Heart left ventricle (tissue), 16 donors: ENCODE measurements around the gene CDKL5. TPM values are rescaled to one million over a fixed set of nuclear protein-coding genes. Genes with fewer than 3 reads are reported as not detected.

Source experiments
- ATAC-seq, 4 donors: fragments of 200-7000 bp; cut with Tn5 transposase; one replicate each; pipeline ENCODE4 v1.9.1; 2020 to 2022; ENCODE audit warnings: moderate library complexity in 4 of 4, mild to moderate bottlenecking in 3 of 4, moderate number of reproducible peaks in 1 of 4
- DNase-seq, 5 donors: peaks; one replicate each; pipeline ENCODE4 v3.0.0-alpha.2; 2020
- H3K27ac ChIP-seq, 12 donors: fragments of 200-600 bp; sonication (generic) in 4 of 12; one replicate each; pipeline versions ENCODE4 v1.5.0 to v1.8.0; 2016 to 2022; ENCODE audit warnings: mild to moderate bottlenecking in 2 of 12
- H3K27me3 ChIP-seq, 9 donors: fragments of 200-600 bp; sonication (generic) in 2 of 9; one replicate each; pipeline versions ENCODE4 v1.5.1 to v1.8.0; 2016 to 2022; ENCODE audit warnings: mild to moderate bottlenecking in 3 of 9
- H3K36me3 ChIP-seq, 9 donors: fragments of 200-600 bp; sonication (generic) in 2 of 9; one replicate each; pipeline versions ENCODE4 v1.5.0 to v1.8.0; 2018 to 2022; ENCODE audit warnings: mild to moderate bottlenecking in 2 of 9
- H3K4me1 ChIP-seq, 12 donors: fragments of 200-600 bp; sonication (generic) in 4 of 12; one replicate each; pipeline versions ENCODE4 v1.5.0 to v1.8.0; 2016 to 2022; ENCODE audit warnings: mild to moderate bottlenecking in 3 of 12
- H3K4me3 ChIP-seq, 12 donors: fragments of 200-600 bp; sonication (generic) in 4 of 12; one replicate each; pipeline versions ENCODE4 v1.5.0 to v1.8.0; 2017 to 2022; ENCODE audit warnings: mild to moderate bottlenecking in 9 of 12, moderate library complexity in 4 of 12
- H3K9me3 ChIP-seq, 12 donors: fragments of 200-600 bp; sonication (generic) in 4 of 12; one replicate each; pipeline versions ENCODE4 v1.5.0 to v1.8.0; 2016 to 2022; ENCODE audit warnings: mild to moderate bottlenecking in 1 of 12
- POLR2A ChIP-seq, 2 donors: fragments of 450-650 bp; IDR thresholded peaks; one replicate each; pipeline ENCODE4 v1.6.1; 2017; ENCODE audit warnings: antibody characterized with exemption in 2 of 2, mild to moderate bottlenecking in 2 of 2, moderate library complexity in 2 of 2
- WGBS, 4 donors: extraction: QIAGEN DNeasy Blood & Tissue Kit in 2 of 4; methylation state at CpG; one replicate each; pipeline versions ENCODE4 v1.1.5 to v1.1.7; 2013 to 2018; 5-methylcytosine and 5-hydroxymethylcytosine counted together
- intact Hi-C, 10 donors: fragments of 100-400 bp; cut with DNase I; formaldehyde crosslinking; loops; one replicate each; pipeline versions ENCODE4 v1.11.1 to v1.14.2; 2022
- long read RNA-seq, 3 donors: library from polyadenylated mRNA; unstranded; transcript quantifications; one replicate each; pipeline ENCODE4 v2.0.0, GENCODE V29; 2020 to 2021
- polyA plus RNA-seq, 2 donors: library from polyadenylated mRNA; stranded (reverse); fragments of 200-250 nt; gene quantifications; one replicate each; pipeline ENCODE4 v1.2.3, GENCODE V29; 2013
- total RNA-seq, 9 donors: library from RNA; depleted of rRNA in 2 of 9; stranded (reverse); fragments of >200 nt in 2 of 9; fragmentation: NEBNext Ultra II Directional in 3 of 9; extraction: Animal tissue kit (Norgen Biotek cat#: 25700) in 3 of 9; gene quantifications; one replicate each; pipeline versions ENCODE4 v1.1.0 to v1.2.4, GENCODE V29; 2016 to 2023
- TF ChIP-seq, protein P1 (sequence below), 12 donors: fragments of 200-600 bp; sonication (generic) in 4 of 12; IDR thresholded peaks; one replicate each; pipeline versions ENCODE4 v1.5.0 to v1.8.0; 2018 to 2022; ENCODE audit warnings: antibody characterized with exemption in 12 of 12, mild to moderate bottlenecking in 5 of 12
- donor health status: ischemic (EF 13 %, LVEDD 7.1; RV severe dilation, severe dysfunction).
- donor health status: healthy with polysubstance abuse.
- donor health status: DM: no; HTN: yes; CAD: no.
- donor health status: DM: no; HTN: no; CAD: no.
- donor health status: ischemic (EF 25% LVEDD 6.9; RV normal size, moderate dysfunction).
- donor health status: ischemic (EF 25% LVEDD 5.7; RV mildly dilated, moderate dysfunction).
- donor health status: healthy.
- donor health status: DM: yes; HTN: yes; CAD: no.
- donor health status: ischemic (EF 35%, LVEDD 5.7; RV mildly dilated, moderate dysfunction).
- donor health status: nonischemic (EF 11% LVEDD 7.7; RV severe dilation, severe dysfunction).
- donor health status: DM: yes; HTN: yes; CAD: no.
- donor health status: PGD.
- donor health status: ischemic (EF 29% LVEDD 5.4; RV normal size, mild dysfunction).
- donor health status: nonischemic (EF 23%, LVEDD 6.1; RV moderate dilation, normal function).

The CDKL5 gene
- total RNA-seq (10 to 100 TPM in 4 of 9 donors, 1 to 10 TPM in 5; 5.4 to 12.5 (median 9.8) TPM), polyA plus RNA-seq (1 to 10 TPM; 3.0 to 3.4 TPM)
- long read RNA-seq, donor 1, partial matches to known transcripts = 2 of 6 reads
- long read RNA-seq, donor 1, other reads (novel, unspliced or antisense) = 4 of 6 reads
- long read RNA-seq, donor 2, partial matches to known transcripts = 7 of 13 reads
- long read RNA-seq, donor 2, other reads (novel, unspliced or antisense) = 6 of 13 reads
- long read RNA-seq, donor 3, partial matches to known transcripts = 2 of 4 reads
- long read RNA-seq, donor 3, other reads (novel, unspliced or antisense) = 2 of 4 reads

DNA sequence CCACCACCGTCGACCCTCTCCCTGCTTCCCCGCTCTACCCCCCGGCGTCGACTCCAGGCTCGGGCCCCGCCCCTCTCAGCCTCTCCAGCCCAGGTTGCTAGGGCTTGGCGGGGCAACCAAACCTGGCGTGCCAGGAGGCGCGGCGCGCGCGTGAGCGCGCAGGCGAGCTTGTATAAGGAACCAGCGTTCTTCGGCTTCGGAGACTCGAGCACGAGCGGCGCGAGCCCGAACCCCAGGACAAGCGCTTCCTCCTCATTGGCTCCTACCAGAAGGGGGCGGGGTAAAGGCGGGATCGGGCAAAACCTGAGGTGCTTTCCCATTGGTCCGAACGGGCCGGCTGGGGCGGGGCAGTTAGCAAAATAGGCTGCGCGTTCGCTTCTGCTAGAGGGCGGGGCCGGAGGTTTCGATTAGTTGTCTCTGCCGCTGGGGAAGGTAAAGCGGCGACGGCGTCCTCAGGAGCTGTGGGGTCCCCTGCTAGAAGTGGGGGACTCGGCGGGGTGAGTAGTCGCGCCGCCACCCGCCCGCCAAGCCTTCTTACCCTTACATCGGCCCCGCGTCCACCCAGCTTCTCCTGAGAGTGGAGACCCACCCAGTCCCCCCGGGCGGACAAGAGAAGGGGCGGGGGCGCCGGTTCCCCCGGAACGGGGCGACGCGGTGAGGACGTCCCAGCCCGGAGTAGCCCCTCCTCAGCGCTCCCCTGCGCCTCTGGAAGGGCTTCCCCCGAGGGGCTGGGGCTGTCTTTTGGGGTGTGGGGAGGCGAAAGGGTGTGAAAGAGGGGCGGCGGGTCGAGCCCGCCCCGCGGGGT lies at the start of gene CDKL5:
Gene CDKL5 (plus strand): TSS at position 410 of the 805 bp plus-strand sequence. CDS start 81,489 bp downstream, outside the sequence.
- Histone ChIP-seq H3K27me3 (peaks cover 0 to 34% (median 0%) of the 10 kb centered on the region in 9 donors), H3K9me3 (no peaks in the 10 kb centered on the region), H3K4me1 (peaks cover 0 to 12% (median 0%) of the 10 kb centered on the region in 12 donors), H3K27ac (peak within 1 kb of the TSS in 11 of 12 donors; percentile 53 to 87 (median 78)), H3K4me3 (peak within 1 kb of the TSS; percentile 45 to 89 (median 77)), H3K36me3 (no peaks in the 10 kb centered on the region)
- DNase-seq = peak; percentile 95 to 98 (median 97)
- intact Hi-C loops = loop anchor here in 7 of 10 donors (2.0 to 10.0 kb wide), 7 partner anchors 149 to 469 kb away; partner anchors contain the start of gene RS1 (in 6 of the 7)
- 1 to 28% (median 10%) methylated on average over 23 to 79 of the region's 79 CpGs for WGBS, 4 donors
- peak; percentile 98 to 99 (median 98) for ATAC-seq
- peak; percentile 64 to 93 for TF ChIP-seq POLR2A (IDR thresholded peaks at IDR 0.05)
- TF ChIP-seq, protein P1, sequence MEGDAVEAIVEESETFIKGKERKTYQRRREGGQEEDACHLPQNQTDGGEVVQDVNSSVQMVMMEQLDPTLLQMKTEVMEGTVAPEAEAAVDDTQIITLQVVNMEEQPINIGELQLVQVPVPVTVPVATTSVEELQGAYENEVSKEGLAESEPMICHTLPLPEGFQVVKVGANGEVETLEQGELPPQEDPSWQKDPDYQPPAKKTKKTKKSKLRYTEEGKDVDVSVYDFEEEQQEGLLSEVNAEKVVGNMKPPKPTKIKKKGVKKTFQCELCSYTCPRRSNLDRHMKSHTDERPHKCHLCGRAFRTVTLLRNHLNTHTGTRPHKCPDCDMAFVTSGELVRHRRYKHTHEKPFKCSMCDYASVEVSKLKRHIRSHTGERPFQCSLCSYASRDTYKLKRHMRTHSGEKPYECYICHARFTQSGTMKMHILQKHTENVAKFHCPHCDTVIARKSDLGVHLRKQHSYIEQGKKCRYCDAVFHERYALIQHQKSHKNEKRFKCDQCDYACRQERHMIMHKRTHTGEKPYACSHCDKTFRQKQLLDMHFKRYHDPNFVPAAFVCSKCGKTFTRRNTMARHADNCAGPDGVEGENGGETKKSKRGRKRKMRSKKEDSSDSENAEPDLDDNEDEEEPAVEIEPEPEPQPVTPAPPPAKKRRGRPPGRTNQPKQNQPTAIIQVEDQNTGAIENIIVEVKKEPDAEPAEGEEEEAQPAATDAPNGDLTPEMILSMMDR (IDR thresholded peaks at IDR 0.05) = no peak

DNA sequence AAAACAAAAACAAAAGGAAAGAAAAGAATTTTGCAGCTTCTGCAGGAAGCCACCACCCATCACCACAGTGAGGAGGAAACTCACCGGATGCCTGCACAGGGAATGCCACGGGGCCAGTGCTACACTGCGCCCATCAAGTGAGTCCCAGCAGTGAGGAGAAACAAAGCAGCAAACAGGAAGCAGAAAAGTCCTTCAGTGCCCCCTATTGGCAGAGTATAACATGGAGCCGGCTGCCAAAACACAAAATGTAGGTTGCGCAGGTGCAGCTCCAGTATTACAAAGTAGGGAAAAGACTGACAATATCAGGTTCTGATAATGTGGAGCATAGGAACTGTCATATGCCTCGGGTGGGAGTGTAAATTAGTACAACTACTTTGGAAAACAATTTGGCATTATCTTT lies 47.6 kb upstream of the CDKL5 start:
- intact Hi-C loops = no loop called here
- Histone ChIP-seq H3K36me3 (no peaks in the 10 kb centered on the region), H3K4me3 (no peak overlapping the region), H3K4me1 (no peaks in the 10 kb centered on the region), H3K9me3 (peaks cover 0 to 9% (median 0%) of the 10 kb centered on the region in 12 donors), H3K27me3 (peaks cover 0 to 3% (median 0%) of the 10 kb centered on the region in 9 donors), H3K27ac (no peak overlapping the region)
- ATAC-seq (peak in 1 of 4 donors; percentile 48), DNase-seq (no peak)
- WGBS, 4 donors = 11 to 40% (median 22%) methylated on average over 6 of the region's 6 CpGs
- TF ChIP-seq, protein P1 (IDR thresholded peaks at IDR 0.05) = peak in 10 of 12 donors; percentile 19 to 46 (median 35)
- no peak for TF ChIP-seq POLR2A (IDR thresholded peaks at IDR 0.05)

DNA sequence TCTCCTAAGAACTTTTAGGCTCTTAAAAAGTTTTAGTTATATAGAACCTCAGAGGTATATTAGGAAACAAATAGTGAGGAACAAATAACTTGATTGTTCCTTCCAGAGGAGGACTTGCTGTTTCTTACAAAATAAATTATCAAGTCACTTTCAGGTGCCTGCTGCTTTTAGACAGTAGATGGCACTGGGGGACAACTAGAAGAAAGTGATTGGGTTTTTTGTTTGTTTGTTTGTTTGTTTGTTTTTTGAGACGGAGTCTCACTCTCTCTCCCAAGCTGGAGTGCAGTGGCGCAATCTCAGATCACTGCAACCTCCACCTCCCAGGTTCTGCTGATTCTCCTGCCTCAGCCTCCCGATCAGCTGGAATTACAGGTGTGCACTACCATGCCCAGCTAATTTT lies 35.4 kb upstream of the CDKL5 start:
- 61 to 67% (median 66%) methylated on average over 3 of the region's 3 CpGs for WGBS, 4 donors
- H3K4me1 ChIP-seq = no peaks in the 10 kb centered on the region
- DNase-seq = no peak
- no peak for ATAC-seq
- no peaks in the 10 kb centered on the region for H3K27me3 ChIP-seq
- H3K36me3 ChIP-seq = no peaks in the 10 kb centered on the region
- H3K9me3 ChIP-seq = no peaks in the 10 kb centered on the region
- H3K27ac ChIP-seq = no peak overlapping the region
- no peak overlapping the region for H3K4me3 ChIP-seq
- TF ChIP-seq, protein P1 (IDR thresholded peaks at IDR 0.05) = peak in 1 of 12 donors; percentile 7
- no peak for TF ChIP-seq POLR2A (IDR thresholded peaks at IDR 0.05)
- intact Hi-C loops = loop anchor here (2.0 to 10.0 kb wide), 10 partner anchors 505 to 947 kb away; no protein-coding TSS in a partner anchor
